ENCODE results near the gene TINAG. TPM values are rescaled to one million over a fixed set of nuclear protein-coding genes. Genes with fewer than 3 reads are reported as not detected.

Gene TINAG
- total RNA-seq, 2 experiments from 2014 or later = not detected

GRCh38 chr6:54335871-54336270, 27.6 kb downstream of the TINAG start:
- ChIA-PET POLR2A (no interaction called here), CTCF (no interaction called here)
- no peaks in the 10 kb centered on the region for H3K36me3 Mint-ChIP-seq (ENCODE audit: low read depth)
- no peak overlapping the region for H3K27ac Mint-ChIP-seq
- H3K4me3 Mint-ChIP-seq = no peak overlapping the region
- H3K27me3 Mint-ChIP-seq = no peaks in the 10 kb centered on the region
- H3K9me3 Mint-ChIP-seq = peaks cover 6% of the 10 kb centered on the region
- no peak for DNase-seq
- no peaks in the 10 kb centered on the region for H3K4me1 Mint-ChIP-seq

GRCh38 chr6:54353975-54354374, 45.7 kb downstream of the TINAG start:
- ChIA-PET POLR2A (no interaction called here), CTCF (no interaction called here)
- no peaks in the 10 kb centered on the region for H3K27me3 Mint-ChIP-seq
- H3K27ac Mint-ChIP-seq = no peak overlapping the region
- H3K9me3 Mint-ChIP-seq = peaks cover 3% of the 10 kb centered on the region
- no peaks in the 10 kb centered on the region for H3K4me1 Mint-ChIP-seq
- H3K4me3 Mint-ChIP-seq = no peak overlapping the region
- H3K36me3 Mint-ChIP-seq (ENCODE audit: low read depth) = no peaks in the 10 kb centered on the region
- DNase-seq = no peak

- H3K4me3 Mint-ChIP-seq = no peak overlapping the region
- H3K4me1 Mint-ChIP-seq = no peaks in the 10 kb centered on the region
- ChIA-PET CTCF (no interaction called here), POLR2A (no interaction called here)
- H3K9me3 Mint-ChIP-seq = peaks cover 3% of the 10 kb centered on the region
- no peak for DNase-seq
- no peaks in the 10 kb centered on the region for H3K36me3 Mint-ChIP-seq (ENCODE audit: low read depth)
- no peak overlapping the region for H3K27ac Mint-ChIP-seq
- no peaks in the 10 kb centered on the region for H3K27me3 Mint-ChIP-seq
These were observed 46.4 kb downstream of the TINAG start for GRCh38 chr6:54354608-54355007.

GRCh38 chr6:54357141-54357540, 48.9 kb downstream of the TINAG start:
- CTCF ChIA-PET = no interaction called here
- no peaks in the 10 kb centered on the region for H3K4me1 Mint-ChIP-seq
- DNase-seq = no peak
- no peaks in the 10 kb centered on the region for H3K36me3 Mint-ChIP-seq (ENCODE audit: low read depth)
- H3K4me3 Mint-ChIP-seq = no peak overlapping the region
- H3K27me3 Mint-ChIP-seq = no peaks in the 10 kb centered on the region
- H3K27ac Mint-ChIP-seq = no peak overlapping the region
- POLR2A ChIA-PET = no interaction called here
- peaks cover 3% of the 10 kb centered on the region for H3K9me3 Mint-ChIP-seq

- Mint-ChIP-seq H3K4me1 (no peaks in the 10 kb centered on the region), H3K27ac (no peak overlapping the region), H3K27me3 (no peaks in the 10 kb centered on the region), H3K9me3 (peaks cover 3% of the 10 kb centered on the region), H3K36me3 (ENCODE audit: low read depth) (no peaks in the 10 kb centered on the region), H3K4me3 (no peak overlapping the region)
- ChIA-PET CTCF (no interaction called here), POLR2A (no interaction called here)
- no peak for DNase-seq
These were observed 52.9 kb downstream of the TINAG start for GRCh38 chr6:54361188-54361587.

GRCh38 chr6:54361734-54362133, 53.5 kb downstream of the TINAG start:
- ChIA-PET POLR2A (no interaction called here), CTCF (no interaction called here)
- H3K36me3 Mint-ChIP-seq (ENCODE audit: low read depth) = no peaks in the 10 kb centered on the region
- no peaks in the 10 kb centered on the region for H3K27me3 Mint-ChIP-seq
- no peak overlapping the region for H3K27ac Mint-ChIP-seq
- DNase-seq = no peak
- H3K4me3 Mint-ChIP-seq = no peak overlapping the region
- no peaks in the 10 kb centered on the region for H3K4me1 Mint-ChIP-seq
- peaks cover 3% of the 10 kb centered on the region for H3K9me3 Mint-ChIP-seq

GRCh38 chr6:54366667-54367327, 58.6 kb downstream of the TINAG start:
- ChIA-PET CTCF (no interaction called here), POLR2A (no interaction called here)
- no peaks in the 10 kb centered on the region for H3K27me3 Mint-ChIP-seq
- H3K4me3 Mint-ChIP-seq = no peak overlapping the region
- no peaks in the 10 kb centered on the region for H3K9me3 Mint-ChIP-seq
- DNase-seq = no peak
- H3K27ac Mint-ChIP-seq = no peak overlapping the region
- no peaks in the 10 kb centered on the region for H3K36me3 Mint-ChIP-seq (ENCODE audit: low read depth)
- no peaks in the 10 kb centered on the region for H3K4me1 Mint-ChIP-seq

GRCh38 chr6:54377776-54378175, 69.5 kb downstream of the TINAG start:
- H3K27me3 Mint-ChIP-seq = no peaks in the 10 kb centered on the region
- H3K9me3 Mint-ChIP-seq = no peaks in the 10 kb centered on the region
- H3K27ac Mint-ChIP-seq = no peak overlapping the region
- CTCF ChIA-PET = no interaction called here
- H3K36me3 Mint-ChIP-seq (ENCODE audit: low read depth) = no peaks in the 10 kb centered on the region
- no peak overlapping the region for H3K4me3 Mint-ChIP-seq
- POLR2A ChIA-PET = no interaction called here
- no peaks in the 10 kb centered on the region for H3K4me1 Mint-ChIP-seq
- DNase-seq = no peak

- DNase-seq = no peak
- POLR2A ChIA-PET = no interaction called here
- Mint-ChIP-seq H3K27ac (no peak overlapping the region), H3K36me3 (ENCODE audit: low read depth) (no peaks in the 10 kb centered on the region), H3K27me3 (no peaks in the 10 kb centered on the region), H3K9me3 (peaks cover 7% of the 10 kb centered on the region), H3K4me3 (no peak overlapping the region), H3K4me1 (no peaks in the 10 kb centered on the region)
- CTCF ChIA-PET = no interaction called here
These were observed 78.1 kb downstream of the TINAG start for GRCh38 chr6:54386295-54386694.

GRCh38 chr6:54390362-54390761, 82.1 kb downstream of the TINAG start:
- no peak overlapping the region for H3K27ac Mint-ChIP-seq
- no peaks in the 10 kb centered on the region for H3K36me3 Mint-ChIP-seq (ENCODE audit: low read depth)
- no peaks in the 10 kb centered on the region for H3K4me1 Mint-ChIP-seq
- no peak for DNase-seq
- H3K27me3 Mint-ChIP-seq = no peaks in the 10 kb centered on the region
- H3K9me3 Mint-ChIP-seq = peaks cover 12% of the 10 kb centered on the region
- POLR2A ChIA-PET = no interaction called here
- CTCF ChIA-PET = no interaction called here
- H3K4me3 Mint-ChIP-seq = no peak overlapping the region

GRCh38 chr6:54391577-54391976, 83.3 kb downstream of the TINAG start:
- Mint-ChIP-seq H3K27ac (no peak overlapping the region), H3K27me3 (no peaks in the 10 kb centered on the region), H3K9me3 (peaks cover 9% of the 10 kb centered on the region), H3K4me1 (no peaks in the 10 kb centered on the region), H3K36me3 (ENCODE audit: low read depth) (no peaks in the 10 kb centered on the region), H3K4me3 (no peak overlapping the region)
- CTCF ChIA-PET = no interaction called here
- POLR2A ChIA-PET = no interaction called here
- DNase-seq = no peak

GRCh38 chr6:54403096-54403495, 94.9 kb downstream of the TINAG start:
- no peak overlapping the region for H3K27ac Mint-ChIP-seq
- CTCF ChIA-PET = no interaction called here
- no peaks in the 10 kb centered on the region for H3K9me3 Mint-ChIP-seq
- no peaks in the 10 kb centered on the region for H3K4me1 Mint-ChIP-seq
- no peaks in the 10 kb centered on the region for H3K27me3 Mint-ChIP-seq
- no peak overlapping the region for H3K4me3 Mint-ChIP-seq
- DNase-seq = no peak
- H3K36me3 Mint-ChIP-seq (ENCODE audit: low read depth) = no peaks in the 10 kb centered on the region
- POLR2A ChIA-PET = no interaction called here

- POLR2A ChIA-PET = no interaction called here
- DNase-seq = no peak
- H3K9me3 Mint-ChIP-seq = peaks cover 4% of the 10 kb centered on the region
- H3K4me3 Mint-ChIP-seq = no peak overlapping the region
- H3K27me3 Mint-ChIP-seq = no peaks in the 10 kb centered on the region
- no peaks in the 10 kb centered on the region for H3K4me1 Mint-ChIP-seq
- CTCF ChIA-PET = no interaction called here
- H3K27ac Mint-ChIP-seq = no peak overlapping the region
- no peaks in the 10 kb centered on the region for H3K36me3 Mint-ChIP-seq (ENCODE audit: low read depth)
These were observed 96.5 kb downstream of the TINAG start for GRCh38 chr6:54404791-54405190.

- DNase-seq = no peak
- H3K36me3 Mint-ChIP-seq (ENCODE audit: low read depth) = no peaks in the 10 kb centered on the region
- CTCF ChIA-PET = no interaction called here
These were observed 103.5 kb downstream of the TINAG start for GRCh38 chr6:54411767-54412166.

GRCh38 chr6:54415517-54415916, 107.3 kb downstream of the TINAG start:
- Mint-ChIP-seq H3K4me3 (no peak overlapping the region), H3K27ac (no peak overlapping the region), H3K27me3 (no peaks in the 10 kb centered on the region), H3K36me3 (ENCODE audit: low read depth) (no peaks in the 10 kb centered on the region), H3K4me1 (no peaks in the 10 kb centered on the region), H3K9me3 (peaks cover 2% of the 10 kb centered on the region)
- ChIA-PET CTCF (no interaction called here), POLR2A (no interaction called here)
- DNase-seq = no peak

More at GRCh38 chr6:54411767-54412166, 103.5 kb downstream of the TINAG start:
- Mint-ChIP-seq H3K4me3 (no peak overlapping the region), H3K4me1 (no peaks in the 10 kb centered on the region), H3K9me3 (peaks cover 6% of the 10 kb centered on the region), H3K27ac (no peak overlapping the region), H3K27me3 (no peaks in the 10 kb centered on the region)
- POLR2A ChIA-PET = no interaction called here
